Erythroblast (primary cell): ENCODE data around the gene CLK3.

Experiments
- GATA1 ChIP-seq: IDR thresholded peaks from 2 replicates; pipeline ENCODE4 v1.6.1; 2011; ENCODE audit warnings: low read depth, mild to moderate bottlenecking, control low read depth, low read length, moderate library complexity
- POLR2A ChIP-seq: IDR thresholded peaks from 2 replicates; pipeline ENCODE4 v1.6.1; 2011; ENCODE audit warnings: mild to moderate bottlenecking, low read length

DNA sequence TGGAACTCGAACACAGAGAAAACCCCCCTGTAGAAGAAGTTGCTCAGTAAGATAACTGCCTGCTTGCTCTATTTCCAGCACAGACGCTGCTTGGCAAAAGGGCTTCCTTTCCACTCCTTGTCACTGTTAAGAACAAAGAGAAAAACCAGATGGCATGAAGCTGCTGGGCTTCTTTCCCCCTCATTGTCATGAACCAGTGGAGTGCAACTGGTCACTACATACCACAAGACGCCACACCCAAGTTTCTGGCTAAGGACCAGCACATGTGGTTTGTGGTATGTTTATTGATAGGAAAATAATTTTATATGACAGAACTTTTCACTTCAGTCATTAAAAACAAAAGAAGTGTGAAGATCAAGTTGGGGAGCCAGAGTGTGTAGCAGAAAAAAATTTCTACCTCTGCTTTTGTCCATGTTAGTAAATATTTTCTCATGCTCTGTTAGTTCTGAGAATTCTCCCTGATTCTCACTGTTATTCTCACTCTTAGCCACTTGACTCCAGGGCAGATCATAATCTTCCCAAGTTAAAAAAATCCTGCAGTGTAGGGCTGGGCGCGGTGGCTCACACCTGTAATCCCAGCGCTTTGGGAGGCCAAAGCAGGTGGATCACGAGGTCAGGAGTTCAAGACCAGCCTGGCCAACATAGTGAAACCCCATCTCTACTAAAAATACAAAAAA lies 37.9 kb downstream of the CLK3 start:
- no peak for TF ChIP-seq POLR2A
- TF ChIP-seq GATA1: no peak
